BE2C (cell line): ENCODE measurements around the gene RNGTT.

Experiments
- DNase-seq: peaks from one replicate; pipeline ENCODE4 v3.0.0-alpha.2; 2020
- H3K27me3 ChIP-seq: fragments of 250-450 bp; sonication (Bioruptor Pico); 2 replicates; pipeline ENCODE4 v1.5.1; 2020; ENCODE audit warnings: mild to moderate bottlenecking
- H3K36me3 ChIP-seq: fragments of 250-450 bp; sonication (Bioruptor Pico); 2 replicates; pipeline ENCODE4 v1.5.1; 2020; ENCODE audit warnings: mild to moderate bottlenecking
- H3K4me1 ChIP-seq: fragments of 250-450 bp; sonication (Bioruptor Pico); 2 replicates; pipeline ENCODE4 v1.5.1; 2020
- H3K4me3 ChIP-seq: 2 replicates; pipeline ENCODE4 v1.5.1; 2011; ENCODE audit warnings: low read depth, low read length
- H3K9me3 ChIP-seq: fragments of 250-450 bp; sonication (Bioruptor Pico); 2 replicates; pipeline ENCODE4 v1.5.1; 2020
- CTCF ChIP-seq: IDR thresholded peaks from 2 replicates; pipeline ENCODE4 v1.5.1; 2012; ENCODE audit warnings: mild to moderate bottlenecking, low read depth, low read length

Gene RNGTT

GRCh38 chr6:88614316-88614877 is 349.0 kb downstream of the RNGTT start:
- DNase-seq, result no peak
- no peak overlapping the region for H3K4me3 ChIP-seq

GRCh38 chr6:88612631-88613030 is 350.8 kb downstream of the RNGTT start:
- DNase-seq, result no peak
- Histone ChIP-seq H3K27me3 (no peaks in the 10 kb centered on the region), H3K9me3 (no peaks in the 10 kb centered on the region; the same call in 1 of the 2 replicates), H3K4me3 (no peak overlapping the region), H3K36me3 (no peaks in the 10 kb centered on the region), H3K4me1 (no peaks in the 10 kb centered on the region; the same call in 1 of the 2 replicates)
- TF ChIP-seq CTCF, result no peak

More at GRCh38 chr6:88614316-88614877, 349.0 kb downstream of the RNGTT start:
- Histone ChIP-seq H3K36me3 (no peaks in the 10 kb centered on the region), H3K27me3 (no peaks in the 10 kb centered on the region), H3K4me1 (peaks cover 4% of the 10 kb centered on the region), H3K9me3 (no peaks in the 10 kb centered on the region)
- no peak for TF ChIP-seq CTCF

- H3K36me3 ChIP-seq, result no peaks in the 10 kb centered on the region
These were observed 351.7 kb downstream of the RNGTT start for GRCh38 chr6:88611721-88612120.

GRCh38 chr6:88609983-88610382 is 353.4 kb downstream of the RNGTT start:
- no peaks in the 10 kb centered on the region; the same call in 1 of the 2 replicates for H3K4me1 ChIP-seq
- no peaks in the 10 kb centered on the region; the same call in 1 of the 2 replicates for H3K9me3 ChIP-seq

More at GRCh38 chr6:88611721-88612120, 351.7 kb downstream of the RNGTT start:
- H3K4me1 ChIP-seq, result no peaks in the 10 kb centered on the region; the same call in 1 of the 2 replicates
- H3K4me3 ChIP-seq, result no peak overlapping the region
- DNase-seq, result no peak
- no peaks in the 10 kb centered on the region; the same call in 1 of the 2 replicates for H3K9me3 ChIP-seq
- no peak for TF ChIP-seq CTCF
- no peaks in the 10 kb centered on the region for H3K27me3 ChIP-seq

GRCh38 chr6:88605271-88605670 is 358.1 kb downstream of the RNGTT start:
- Histone ChIP-seq H3K27me3 (no peaks in the 10 kb centered on the region), H3K9me3 (no peaks in the 10 kb centered on the region; the same call in 1 of the 2 replicates), H3K4me3 (no peak overlapping the region), H3K4me1 (no peaks in the 10 kb centered on the region), H3K36me3 (no peaks in the 10 kb centered on the region)
- TF ChIP-seq CTCF, result no peak
- DNase-seq, result no peak

More at GRCh38 chr6:88609983-88610382, 353.4 kb downstream of the RNGTT start:
- TF ChIP-seq CTCF, result no peak
- H3K36me3 ChIP-seq, result no peaks in the 10 kb centered on the region
- no peak overlapping the region for H3K4me3 ChIP-seq
- no peak for DNase-seq
- H3K27me3 ChIP-seq, result no peaks in the 10 kb centered on the region

GRCh38 chr6:88599571-88599970 is 363.8 kb downstream of the RNGTT start:
- TF ChIP-seq CTCF, result no peak
- Histone ChIP-seq H3K4me3 (no peak overlapping the region), H3K9me3 (no peaks in the 10 kb centered on the region), H3K36me3 (no peaks in the 10 kb centered on the region), H3K4me1 (no peaks in the 10 kb centered on the region), H3K27me3 (no peaks in the 10 kb centered on the region)
- DNase-seq, result no peak
